ENCODE data around the gene CDK5RAP2.

DNA sequence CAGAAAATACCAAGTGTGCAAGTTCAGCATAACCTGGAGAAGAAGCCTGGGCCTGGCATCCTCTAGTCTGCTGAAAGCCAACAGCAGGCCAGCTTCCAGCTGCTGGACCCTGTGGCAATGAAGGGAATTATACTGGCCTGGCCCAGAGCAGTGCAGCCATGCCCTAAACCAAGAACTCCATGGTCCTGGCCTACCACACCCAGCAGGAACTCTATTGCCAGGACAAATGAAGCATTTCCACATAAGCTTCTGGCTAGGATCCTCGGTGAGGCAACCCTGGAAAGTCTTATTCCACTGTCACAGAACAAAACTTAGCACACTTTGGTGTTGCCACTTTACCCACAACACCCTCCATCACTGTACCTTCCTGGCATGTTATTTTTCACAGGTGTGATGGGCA, 35.5 kb downstream of the CDK5RAP2 start:
- TF ChIP-seq EZH2phosphoT487 (IDR thresholded peaks at IDR 0.05; ENCODE audit: insufficient read depth, low read depth) (no peak), EZH2 (IDR thresholded peaks at IDR 0.05; ENCODE audit: insufficient read depth, poor library complexity, severe bottlenecking) (no peak)
